GM23338 (cell line): ENCODE results near the gene DMRTB1. TPM values are rescaled to one million over a fixed set of nuclear protein-coding genes. Genes with fewer than 3 reads are reported as not detected.

Experiments
- ATAC-seq: fragments of 200-7000 bp; cut with Tn5 transposase; 3 replicates; pipeline ENCODE4 v1.9.1; 2020
- DNase-seq: peaks from one replicate; pipeline ENCODE4 v3.0.0-alpha.2; 2015; ENCODE audit warnings: low spot score
- H2AFZ ChIP-seq: fragments of 200-600 bp; sonication (generic); 2 replicates; pipeline ENCODE4 v1.8.0; 2016; ENCODE audit warnings: antibody characterized with exemption, mild to moderate bottlenecking, moderate library complexity
- H3F3A ChIP-seq: fragments of 200-600 bp; sonication (generic); replicated peaks from 2 replicates; pipeline ENCODE4 v1.8.0; 2017; ENCODE audit warnings: antibody characterized with exemption, mixed run types, low read depth
- H3K27ac ChIP-seq: fragments of 200-600 bp; sonication (generic); 2 replicates; pipeline ENCODE4 v1.6.1; 2016; ENCODE audit warnings: low read depth
- H3K27me3 ChIP-seq: fragments of 200-600 bp; sonication (generic); 2 replicates; pipeline ENCODE4 v1.8.0; 2016; ENCODE audit warnings: mild to moderate bottlenecking, mixed run types, moderate library complexity; ENCODE audit not compliant: insufficient read depth
- H3K36me3 ChIP-seq: fragments of 200-600 bp; sonication (generic); 2 replicates; pipeline ENCODE4 v1.8.0; 2016; ENCODE audit warnings: mild to moderate bottlenecking; ENCODE audit not compliant: insufficient read depth
- H3K4me1 ChIP-seq: fragments of 200-600 bp; sonication (generic); 2 replicates; pipeline ENCODE4 v1.8.0; 2016; ENCODE audit warnings: mild to moderate bottlenecking, moderate library complexity; ENCODE audit not compliant: insufficient read depth
- H3K4me2 ChIP-seq: fragments of 200-600 bp; sonication (generic); 2 replicates; pipeline ENCODE4 v1.7.1; 2017; ENCODE audit warnings: mixed run types
- H3K4me3 ChIP-seq: fragments of 200-600 bp; sonication (generic); 2 replicates; pipeline ENCODE4 v1.6.1; 2016; ENCODE audit warnings: mixed run types
- H3K79me2 ChIP-seq: fragments of 200-600 bp; sonication (generic); replicated peaks from 2 replicates; pipeline ENCODE4 v1.8.0; 2017; ENCODE audit warnings: mild to moderate bottlenecking; ENCODE audit not compliant: insufficient read depth
- H3K9me2 ChIP-seq: fragments of 200-600 bp; sonication (generic); 2 replicates; pipeline ENCODE4 v1.8.0; 2017; ENCODE audit not compliant: insufficient read depth
- H4K20me1 ChIP-seq: fragments of 200-600 bp; sonication (generic); replicated peaks from 2 replicates; pipeline ENCODE4 v1.8.0; 2017; ENCODE audit warnings: mild to moderate bottlenecking; ENCODE audit not compliant: insufficient read depth
- H3K27ac Mint-ChIP-seq: 2 replicates; pipeline ENCODE4 v1.8.0; 2020; ENCODE audit warnings: inconsistent platforms, mild to moderate bottlenecking, moderate library complexity, mixed read lengths
- H3K27me3 Mint-ChIP-seq: 3 replicates; pipeline ENCODE4 v1.8.0; 2022; ENCODE audit warnings: low read depth, mild to moderate bottlenecking, moderate library complexity, mixed read lengths, inconsistent platforms; ENCODE audit not compliant: insufficient read depth, poor library complexity
- H3K36me3 Mint-ChIP-seq: 3 replicates; pipeline ENCODE4 v1.8.0; 2021; ENCODE audit warnings: low read depth, mild to moderate bottlenecking, inconsistent platforms, moderate library complexity, mixed read lengths
- H3K4me1 Mint-ChIP-seq: 3 replicates; pipeline ENCODE4 v1.8.0; 2020; ENCODE audit warnings: mild to moderate bottlenecking, inconsistent platforms, mixed read lengths
- H3K4me3 Mint-ChIP-seq: 3 replicates; pipeline ENCODE4 v1.8.0; 2021; ENCODE audit warnings: moderate library complexity, mild to moderate bottlenecking, inconsistent platforms, mixed read lengths
- H3K9me3 Mint-ChIP-seq: 3 replicates; pipeline ENCODE4 v1.8.0; 2020; ENCODE audit warnings: moderate library complexity, mild to moderate bottlenecking, inconsistent platforms, mixed read lengths
- JUNB ChIP-seq: IDR thresholded peaks from one replicate; pipeline ENCODE4 v1.6.1; 2016; ENCODE audit warnings: antibody characterized with exemption; ENCODE audit not compliant: unreplicated experiment
- NANOG ChIP-seq: IDR thresholded peaks from 2 replicates; pipeline ENCODE4 v1.6.1; 2016; ENCODE audit warnings: antibody characterized with exemption, borderline replicate concordance
- STAT1 ChIP-seq: IDR thresholded peaks from one replicate; pipeline ENCODE4 v1.6.1; 2016; ENCODE audit warnings: antibody characterized with exemption; ENCODE audit not compliant: unreplicated experiment
- ZNF114 ChIP-seq: fragments of 250-450 bp; sonication (Bioruptor Pico); IDR thresholded peaks from 2 replicates; pipeline ENCODE4 v1.5.0; 2020; ENCODE audit warnings: mild to moderate bottlenecking, moderate library complexity
- polyA plus RNA-seq: library from polyadenylated mRNA; unstranded; fragments of >200 nt; fragmentation: Nextera tagmentation; extraction: Ambion mirVana; gene quantifications from 2 replicates; pipeline ENCODE4 v1.2.1, GENCODE V29; 2016
- total RNA-seq: library from RNA; depleted of rRNA; stranded (reverse); fragments of >200 nt; shearing (Covaris generic); gene quantifications from 2 replicates; pipeline ENCODE4 v1.2.3, GENCODE V29; 2014
- TF ChIP-seq, protein P1 (sequence below), 2 experiments: fragments of 200-600 bp in 1 of 2; sonication (generic) in 1 of 2; conservative IDR thresholded peaks; 2 replicates each; pipeline versions ENCODE4 v1.5.1 to v1.6.1; 2016 to 2017; ENCODE audit warnings: antibody characterized with exemption in 2 of 2, low read depth in 2 of 2, mild to moderate bottlenecking in 2 of 2, moderate library complexity in 1 of 2
- TF ChIP-seq, protein P2 (sequence below): fragments of 250-450 bp; sonication (Bioruptor Pico); IDR thresholded peaks from 2 replicates; pipeline ENCODE4 v1.5.0; 2020; ENCODE audit warnings: mild to moderate bottlenecking, moderate library complexity

DMRTB1 gene
- total and polyA plus RNA-seq, 2 experiments from 2014 or later = 0.27 to 1.2 TPM

DNA sequence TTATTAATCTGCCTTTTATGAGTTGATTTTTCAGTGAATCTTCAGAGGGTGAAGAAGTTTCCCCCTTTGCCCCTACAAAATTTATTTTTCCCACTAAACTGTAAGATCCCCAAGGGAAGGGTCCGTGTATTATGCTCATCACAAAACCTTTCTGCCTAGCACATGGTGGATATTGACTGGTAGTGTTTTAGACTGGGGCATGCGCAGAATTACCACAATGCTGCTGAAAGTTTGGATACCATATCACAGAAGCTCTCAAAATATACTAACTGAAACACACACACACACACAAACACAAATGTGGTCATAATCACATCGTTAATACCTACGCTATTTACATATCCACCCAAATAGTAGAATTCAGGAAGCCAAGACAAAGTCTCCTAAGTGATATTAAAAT lies 28.0 kb upstream of the DMRTB1 start:
- Histone ChIP-seq H3K4me3 (no peak overlapping the region), H3K36me3 (no peaks in the 10 kb centered on the region), H3K4me2 (0 out of 2 replicates have a peak overlapping the region, but pooled peaks have one; percentile 15), H3K4me1 (peaks cover 38% of the 10 kb centered on the region), H3K27me3 (no peaks in the 10 kb centered on the region), H4K20me1 (no peaks in the 10 kb centered on the region), H3K79me2 (no peaks in the 10 kb centered on the region), H3K9me2 (no peaks in the 10 kb centered on the region), H2AFZ (no peak overlapping the region), H3F3A (peaks cover 5% of the 10 kb centered on the region; the same call in 1 of the 2 replicates), H3K27ac (peak overlapping the region; percentile 92)
- Mint-ChIP-seq H3K4me1 (peaks cover 89% of the 10 kb centered on the region), H3K27ac (peak overlapping the region; percentile 99), H3K36me3 (peaks cover 24% of the 10 kb centered on the region), H3K9me3 (peaks cover 18% of the 10 kb centered on the region), H3K27me3 (peaks cover 18% of the 10 kb centered on the region), H3K4me3 (peak overlapping the region; percentile 4; the same call in 1 of the 3 replicates)
- ATAC-seq (no peak), DNase-seq (no peak)
- TF ChIP-seq JUNB (no peak), STAT1 (no peak), NANOG (no peak), ZNF114 (CRISPR knock-in tag) (no peak)
- TF ChIP-seq, protein P1, sequence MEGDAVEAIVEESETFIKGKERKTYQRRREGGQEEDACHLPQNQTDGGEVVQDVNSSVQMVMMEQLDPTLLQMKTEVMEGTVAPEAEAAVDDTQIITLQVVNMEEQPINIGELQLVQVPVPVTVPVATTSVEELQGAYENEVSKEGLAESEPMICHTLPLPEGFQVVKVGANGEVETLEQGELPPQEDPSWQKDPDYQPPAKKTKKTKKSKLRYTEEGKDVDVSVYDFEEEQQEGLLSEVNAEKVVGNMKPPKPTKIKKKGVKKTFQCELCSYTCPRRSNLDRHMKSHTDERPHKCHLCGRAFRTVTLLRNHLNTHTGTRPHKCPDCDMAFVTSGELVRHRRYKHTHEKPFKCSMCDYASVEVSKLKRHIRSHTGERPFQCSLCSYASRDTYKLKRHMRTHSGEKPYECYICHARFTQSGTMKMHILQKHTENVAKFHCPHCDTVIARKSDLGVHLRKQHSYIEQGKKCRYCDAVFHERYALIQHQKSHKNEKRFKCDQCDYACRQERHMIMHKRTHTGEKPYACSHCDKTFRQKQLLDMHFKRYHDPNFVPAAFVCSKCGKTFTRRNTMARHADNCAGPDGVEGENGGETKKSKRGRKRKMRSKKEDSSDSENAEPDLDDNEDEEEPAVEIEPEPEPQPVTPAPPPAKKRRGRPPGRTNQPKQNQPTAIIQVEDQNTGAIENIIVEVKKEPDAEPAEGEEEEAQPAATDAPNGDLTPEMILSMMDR (conservative IDR thresholded peaks at IDR 0.05; ENCODE audit: low read depth in 2 of 2) = no peak
- TF ChIP-seq, protein P2, sequence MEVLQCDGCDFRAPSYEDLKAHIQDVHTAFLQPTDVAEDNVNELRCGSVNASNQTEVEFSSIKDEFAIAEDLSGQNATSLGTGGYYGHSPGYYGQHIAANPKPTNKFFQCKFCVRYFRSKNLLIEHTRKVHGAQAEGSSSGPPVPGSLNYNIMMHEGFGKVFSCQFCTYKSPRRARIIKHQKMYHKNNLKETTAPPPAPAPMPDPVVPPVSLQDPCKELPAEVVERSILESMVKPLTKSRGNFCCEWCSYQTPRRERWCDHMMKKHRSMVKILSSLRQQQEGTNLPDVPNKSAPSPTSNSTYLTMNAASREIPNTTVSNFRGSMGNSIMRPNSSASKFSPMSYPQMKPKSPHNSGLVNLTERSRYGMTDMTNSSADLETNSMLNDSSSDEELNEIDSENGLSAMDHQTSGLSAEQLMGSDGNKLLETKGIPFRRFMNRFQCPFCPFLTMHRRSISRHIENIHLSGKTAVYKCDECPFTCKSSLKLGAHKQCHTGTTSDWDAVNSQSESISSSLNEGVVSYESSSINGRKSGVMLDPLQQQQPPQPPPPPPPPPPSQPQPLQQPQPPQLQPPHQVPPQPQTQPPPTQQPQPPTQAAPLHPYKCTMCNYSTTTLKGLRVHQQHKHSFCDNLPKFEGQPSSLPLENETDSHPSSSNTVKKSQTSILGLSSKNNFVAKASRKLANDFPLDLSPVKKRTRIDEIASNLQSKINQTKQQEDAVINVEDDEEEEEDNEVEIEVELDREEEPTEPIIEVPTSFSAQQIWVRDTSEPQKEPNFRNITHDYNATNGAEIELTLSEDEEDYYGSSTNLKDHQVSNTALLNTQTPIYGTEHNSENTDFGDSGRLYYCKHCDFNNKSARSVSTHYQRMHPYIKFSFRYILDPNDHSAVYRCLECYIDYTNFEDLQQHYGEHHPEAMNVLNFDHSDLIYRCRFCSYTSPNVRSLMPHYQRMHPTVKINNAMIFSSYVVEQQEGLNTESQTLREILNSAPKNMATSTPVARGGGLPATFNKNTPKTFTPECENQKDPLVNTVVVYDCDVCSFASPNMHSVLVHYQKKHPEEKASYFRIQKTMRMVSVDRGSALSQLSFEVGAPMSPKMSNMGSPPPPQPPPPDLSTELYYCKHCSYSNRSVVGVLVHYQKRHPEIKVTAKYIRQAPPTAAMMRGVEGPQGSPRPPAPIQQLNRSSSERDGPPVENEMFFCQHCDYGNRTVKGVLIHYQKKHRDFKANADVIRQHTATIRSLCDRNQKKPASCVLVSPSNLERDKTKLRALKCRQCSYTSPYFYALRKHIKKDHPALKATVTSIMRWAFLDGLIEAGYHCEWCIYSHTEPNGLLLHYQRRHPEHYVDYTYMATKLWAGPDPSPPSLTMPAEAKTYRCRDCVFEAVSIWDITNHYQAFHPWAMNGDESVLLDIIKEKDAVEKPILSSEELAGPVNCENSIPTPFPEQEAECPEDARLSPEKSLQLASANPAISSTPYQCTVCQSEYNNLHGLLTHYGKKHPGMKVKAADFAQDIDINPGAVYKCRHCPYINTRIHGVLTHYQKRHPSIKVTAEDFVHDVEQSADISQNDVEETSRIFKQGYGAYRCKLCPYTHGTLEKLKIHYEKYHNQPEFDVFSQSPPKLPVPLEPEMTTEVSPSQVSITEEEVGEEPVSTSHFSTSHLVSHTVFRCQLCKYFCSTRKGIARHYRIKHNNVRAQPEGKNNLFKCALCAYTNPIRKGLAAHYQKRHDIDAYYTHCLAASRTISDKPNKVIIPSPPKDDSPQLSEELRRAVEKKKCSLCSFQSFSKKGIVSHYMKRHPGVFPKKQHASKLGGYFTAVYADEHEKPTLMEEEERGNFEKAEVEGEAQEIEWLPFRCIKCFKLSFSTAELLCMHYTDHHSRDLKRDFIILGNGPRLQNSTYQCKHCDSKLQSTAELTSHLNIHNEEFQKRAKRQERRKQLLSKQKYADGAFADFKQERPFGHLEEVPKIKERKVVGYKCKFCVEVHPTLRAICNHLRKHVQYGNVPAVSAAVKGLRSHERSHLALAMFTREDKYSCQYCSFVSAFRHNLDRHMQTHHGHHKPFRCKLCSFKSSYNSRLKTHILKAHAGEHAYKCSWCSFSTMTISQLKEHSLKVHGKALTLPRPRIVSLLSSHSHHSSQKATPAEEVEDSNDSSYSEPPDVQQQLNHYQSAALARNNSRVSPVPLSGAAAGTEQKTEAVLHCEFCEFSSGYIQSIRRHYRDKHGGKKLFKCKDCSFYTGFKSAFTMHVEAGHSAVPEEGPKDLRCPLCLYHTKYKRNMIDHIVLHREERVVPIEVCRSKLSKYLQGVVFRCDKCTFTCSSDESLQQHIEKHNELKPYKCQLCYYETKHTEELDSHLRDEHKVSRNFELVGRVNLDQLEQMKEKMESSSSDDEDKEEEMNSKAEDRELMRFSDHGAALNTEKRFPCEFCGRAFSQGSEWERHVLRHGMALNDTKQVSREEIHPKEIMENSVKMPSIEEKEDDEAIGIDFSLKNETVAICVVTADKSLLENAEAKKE (CRISPR knock-in tag) = no peak
